ENCODE data around the gene RECK.

The RECK gene

GRCh38 chr9:36040271-36040925 lies 3.7 kb downstream of the RECK start:
- no peak for DNase-seq (ENCODE audit: extremely low spot score)
- no peak for TF ChIP-seq CTCF (IDR thresholded peaks at IDR 0.05; ENCODE audit: control extremely low read depth, extremely low read depth, low read depth, missing control alignments)
- CTCF ChIA-PET, result interaction anchor here (1.5 kb wide), 1 partner anchor 17 kb away, joined by 8 read pairs; no protein-coding TSS in a partner anchor
- POLR2A ChIA-PET, result no interaction called here

- DNase-seq (ENCODE audit: extremely low spot score), result no peak
- POLR2A ChIA-PET, result no interaction called here
- CTCF ChIA-PET, result interaction anchor here (1.1 to 1.5 kb wide), 3 partner anchors 10 to 29 kb away, joined by 3 to 8 read pairs (median 5); no protein-coding TSS in a partner anchor
- TF ChIP-seq CTCF (IDR thresholded peaks at IDR 0.05; ENCODE audit: control extremely low read depth, extremely low read depth, low read depth, missing control alignments), result no peak
These were observed 4.8 kb downstream of the RECK start for GRCh38 chr9:36041506-36041905.

GRCh38 chr9:36045610-36046009 lies 8.9 kb downstream of the RECK start:
- ChIA-PET CTCF (no interaction called here), POLR2A (no interaction called here)
- no peak for TF ChIP-seq CTCF (IDR thresholded peaks at IDR 0.05; ENCODE audit: control extremely low read depth, extremely low read depth, low read depth, missing control alignments)
- DNase-seq (ENCODE audit: extremely low spot score), result no peak

- no peak for DNase-seq (ENCODE audit: extremely low spot score)
- CTCF ChIA-PET, result no interaction called here
- no peak for TF ChIP-seq CTCF (IDR thresholded peaks at IDR 0.05; ENCODE audit: control extremely low read depth, extremely low read depth, low read depth, missing control alignments)
- POLR2A ChIA-PET, result no interaction called here
These were observed 10.2 kb downstream of the RECK start for GRCh38 chr9:36046923-36047322.

- ChIA-PET POLR2A (no interaction called here), CTCF (interaction anchor here (1.0 kb wide), 1 partner anchor 26 kb away, joined by 3 read pairs; no protein-coding TSS in a partner anchor)
- TF ChIP-seq CTCF (IDR thresholded peaks at IDR 0.05; ENCODE audit: control extremely low read depth, extremely low read depth, low read depth, missing control alignments), result no peak
- DNase-seq (ENCODE audit: extremely low spot score), result no peak
These were observed 12.7 kb downstream of the RECK start for GRCh38 chr9:36049408-36049807.

- TF ChIP-seq CTCF (IDR thresholded peaks at IDR 0.05; ENCODE audit: control extremely low read depth, extremely low read depth, low read depth, missing control alignments), result no peak
- CTCF ChIA-PET, result no interaction called here
These were observed 13.8 kb downstream of the RECK start for GRCh38 chr9:36050476-36050875.

More at GRCh38 chr9:36050476-36050875, 13.8 kb downstream of the RECK start:
- no peak for DNase-seq (ENCODE audit: extremely low spot score)
- POLR2A ChIA-PET, result no interaction called here

Data from GM10248 (cell line).